NT2/D1 (cell line): ENCODE data around the gene LAMC3.

Experiments
- DNase-seq: peaks from one replicate; pipeline ENCODE4 v3.0.0-alpha.2; 2011; ENCODE audit warnings: low read depth, low spot score
- H3K27me3 ChIP-seq: 2 replicates; pipeline ENCODE4 v1.6.0; 2011; ENCODE audit warnings: mild to moderate bottlenecking; ENCODE audit not compliant: insufficient read length, insufficient read depth
- H3K36me3 ChIP-seq: 2 replicates; pipeline ENCODE4 v1.6.1; 2011; ENCODE audit warnings: mild to moderate bottlenecking, low read length, mixed read lengths; ENCODE audit not compliant: insufficient read depth, insufficient read length
- H3K4me1 ChIP-seq: 2 replicates; pipeline ENCODE4 v1.5.1; 2011; ENCODE audit not compliant: insufficient read depth, insufficient read length
- H3K4me3 ChIP-seq: 2 replicates; pipeline ENCODE4 v1.5.1; 2011; ENCODE audit warnings: low read depth; ENCODE audit not compliant: insufficient read length
- H3K9ac ChIP-seq: 2 replicates; pipeline ENCODE4 v1.6.0; 2011; ENCODE audit warnings: low read depth; ENCODE audit not compliant: insufficient read length
- H3K9me3 ChIP-seq: 2 replicates; pipeline ENCODE4 v1.5.1; 2011; ENCODE audit warnings: mild to moderate bottlenecking, low read length; ENCODE audit not compliant: insufficient read depth
- SUZ12 ChIP-seq: IDR thresholded peaks from 2 replicates; pipeline ENCODE4 v1.6.1; 2011; ENCODE audit not compliant: insufficient read length, insufficient read depth; ENCODE audit errors: extremely low read depth
- YY1 ChIP-seq: IDR thresholded peaks from 2 replicates; pipeline ENCODE4 v1.6.1; 2011; ENCODE audit not compliant: insufficient read length, insufficient read depth
- ZNF274 ChIP-seq: IDR thresholded peaks from 2 replicates; pipeline ENCODE4 v1.6.1; 2011; ENCODE audit warnings: mild to moderate bottlenecking, low read depth, low read length

The LAMC3 gene

GRCh38 chr9:130985606-130986162 lies 23.3 kb upstream of the LAMC3 start:
- peaks cover 14% of the 10 kb centered on the region for H3K4me1 ChIP-seq
- TF ChIP-seq YY1 (no peak), ZNF274 (no peak), SUZ12 (no peak)
- no peaks in the 10 kb centered on the region for H3K27me3 ChIP-seq

GRCh38 chr9:130986356-130986965 lies 22.5 kb upstream of the LAMC3 start:
- Histone ChIP-seq H3K4me1 (peaks cover 14% of the 10 kb centered on the region), H3K9ac (no peak overlapping the region), H3K9me3 (no peaks in the 10 kb centered on the region), H3K27me3 (peaks cover 2% of the 10 kb centered on the region), H3K4me3 (no peak overlapping the region), H3K36me3 (no peaks in the 10 kb centered on the region)
- no peak for DNase-seq
- TF ChIP-seq ZNF274 (no peak), SUZ12 (no peak), YY1 (no peak)

More at GRCh38 chr9:130985606-130986162, 23.3 kb upstream of the LAMC3 start:
- Histone ChIP-seq H3K36me3 (no peaks in the 10 kb centered on the region), H3K9me3 (no peaks in the 10 kb centered on the region), H3K9ac (no peak overlapping the region), H3K4me3 (no peak overlapping the region)
- DNase-seq: no peak

- H3K4me1 ChIP-seq: peaks cover 11% of the 10 kb centered on the region
- no peak for TF ChIP-seq SUZ12
- no peak for TF ChIP-seq YY1
- TF ChIP-seq ZNF274: no peak
- no peaks in the 10 kb centered on the region for H3K9me3 ChIP-seq
- no peak for DNase-seq
- H3K36me3 ChIP-seq: no peaks in the 10 kb centered on the region
- no peak overlapping the region for H3K9ac ChIP-seq
- H3K4me3 ChIP-seq: no peak overlapping the region
- peaks cover 2% of the 10 kb centered on the region for H3K27me3 ChIP-seq
Measured at GRCh38 chr9:130987054-130987453, 21.9 kb upstream of the LAMC3 start.

GRCh38 chr9:130987738-130988399 lies 21.1 kb upstream of the LAMC3 start:
- Histone ChIP-seq H3K9ac (no peak overlapping the region), H3K36me3 (no peaks in the 10 kb centered on the region), H3K9me3 (no peaks in the 10 kb centered on the region), H3K4me1 (peaks cover 11% of the 10 kb centered on the region), H3K27me3 (peaks cover 4% of the 10 kb centered on the region), H3K4me3 (no peak overlapping the region)
- no peak for DNase-seq
- TF ChIP-seq YY1: no peak
- no peak for TF ChIP-seq SUZ12
- no peak for TF ChIP-seq ZNF274

- TF ChIP-seq YY1 (no peak), SUZ12 (no peak), ZNF274 (no peak)
- no peak for DNase-seq
- Histone ChIP-seq H3K9me3 (no peaks in the 10 kb centered on the region), H3K4me3 (no peak overlapping the region), H3K9ac (no peak overlapping the region), H3K27me3 (peaks cover 4% of the 10 kb centered on the region), H3K36me3 (no peaks in the 10 kb centered on the region), H3K4me1 (peaks cover 11% of the 10 kb centered on the region)
Measured at GRCh38 chr9:130988400-130988747, 20.6 kb upstream of the LAMC3 start.

GRCh38 chr9:130988905-130989304 lies 20.1 kb upstream of the LAMC3 start:
- Histone ChIP-seq H3K4me3 (no peak overlapping the region), H3K36me3 (no peaks in the 10 kb centered on the region), H3K9ac (no peak overlapping the region), H3K27me3 (peaks cover 4% of the 10 kb centered on the region), H3K4me1 (peaks cover 11% of the 10 kb centered on the region), H3K9me3 (no peaks in the 10 kb centered on the region)
- no peak for TF ChIP-seq YY1
- TF ChIP-seq SUZ12: no peak
- no peak for TF ChIP-seq ZNF274
- no peak for DNase-seq

- Histone ChIP-seq H3K4me1 (peaks cover 16% of the 10 kb centered on the region), H3K9me3 (no peaks in the 10 kb centered on the region)
Measured at GRCh38 chr9:130989391-130989790, 19.6 kb upstream of the LAMC3 start.

More at GRCh38 chr9:130989391-130989790, 19.6 kb upstream of the LAMC3 start:
- DNase-seq: no peak
- Histone ChIP-seq H3K36me3 (no peaks in the 10 kb centered on the region), H3K9ac (no peak overlapping the region), H3K4me3 (no peak overlapping the region), H3K27me3 (peaks cover 4% of the 10 kb centered on the region)
- TF ChIP-seq SUZ12 (no peak), YY1 (no peak), ZNF274 (no peak)
